H1 (cell line): ENCODE measurements around the gene TSPAN6. TPM values are rescaled to one million over a fixed set of nuclear protein-coding genes. Genes with fewer than 3 reads are reported as not detected.

Source experiments
- polyA plus RNA-seq, 7 experiments: library from polyadenylated mRNA; depleted of rRNA in 3 of 7; stranded (reverse) in 5 of 7; unstranded in 2 of 7; fragments of >200 nt in 5 of 7; fragments of 200-250 nt in 2 of 7; gene quantifications; 1 replicate in 5 of 7; 2 replicates in 1 of 7; 4 replicates in 1 of 7; pipeline versions ENCODE4 v1.2.1 to v1.2.3, GENCODE V29; 2011 to 2013; ENCODE audit warnings: missing spikeins in 2 of 7, mixed read lengths in 2 of 7
- total RNA-seq: library from RNA; stranded (reverse); fragmentation: NEBNext Ultra II Directional; extraction: Animal tissue kit (Norgen Biotek cat#: 25700); gene quantifications from 2 replicates; pipeline ENCODE4 v1.2.1, GENCODE V29; 2021
- TF ChIP-seq, protein P1 (sequence below): IDR thresholded peaks from 2 replicates; pipeline ENCODE4 v1.6.1; 2012; ENCODE audit warnings: low read length, inconsistent platforms

Gene TSPAN6
- total and polyA plus RNA-seq, 2 of the 8 experiments (the other 6 are each of a cell fraction or from before 2014, with no cell fraction given): 58.1 to 67.7 TPM

DNA sequence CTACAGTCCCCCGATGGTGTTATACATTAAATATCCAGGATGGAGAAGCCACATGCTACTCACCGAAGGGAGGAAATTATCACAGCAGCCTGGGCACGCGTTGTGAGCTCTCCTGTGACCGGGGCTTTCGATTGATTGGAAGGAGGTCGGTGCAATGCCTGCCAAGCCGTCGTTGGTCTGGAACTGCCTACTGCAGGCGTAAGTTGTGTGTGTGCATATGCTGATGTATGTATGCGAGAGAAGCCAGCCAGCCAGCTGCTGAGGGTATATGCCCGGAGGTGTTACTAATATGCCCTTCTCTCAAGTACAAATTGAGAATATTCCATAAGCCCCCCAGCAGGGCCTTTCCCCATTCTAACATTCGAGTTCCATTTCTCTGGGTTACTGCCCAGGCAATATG, 25.6 kb upstream of the TSPAN6 start (continued):
- TF ChIP-seq, protein P1, sequence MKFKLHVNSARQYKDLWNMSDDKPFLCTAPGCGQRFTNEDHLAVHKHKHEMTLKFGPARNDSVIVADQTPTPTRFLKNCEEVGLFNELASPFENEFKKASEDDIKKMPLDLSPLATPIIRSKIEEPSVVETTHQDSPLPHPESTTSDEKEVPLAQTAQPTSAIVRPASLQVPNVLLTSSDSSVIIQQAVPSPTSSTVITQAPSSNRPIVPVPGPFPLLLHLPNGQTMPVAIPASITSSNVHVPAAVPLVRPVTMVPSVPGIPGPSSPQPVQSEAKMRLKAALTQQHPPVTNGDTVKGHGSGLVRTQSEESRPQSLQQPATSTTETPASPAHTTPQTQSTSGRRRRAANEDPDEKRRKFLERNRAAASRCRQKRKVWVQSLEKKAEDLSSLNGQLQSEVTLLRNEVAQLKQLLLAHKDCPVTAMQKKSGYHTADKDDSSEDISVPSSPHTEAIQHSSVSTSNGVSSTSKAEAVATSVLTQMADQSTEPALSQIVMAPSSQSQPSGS: no peak
